Activated T-cell treated with anti-CD3 and anti-CD28 coated beads, Interleukin-2, amount 50 U/mL, for 24 hours (primary cell): Measurements from ENCODE around the gene NEFH.

ENCODE experiments used
- DNase-seq: peaks from one replicate; pipeline ENCODE4 v3.0.0-alpha.2; 2020
- H3K27ac Mint-ChIP-seq: 2 replicates; pipeline ENCODE4 v1.8.0; 2020; ENCODE audit warnings: mild to moderate bottlenecking, mixed read lengths
- H3K27me3 Mint-ChIP-seq: 2 replicates; pipeline ENCODE4 v1.8.0; 2020; ENCODE audit warnings: mixed read lengths
- H3K36me3 Mint-ChIP-seq: 2 replicates; pipeline ENCODE4 v1.8.0; 2020; ENCODE audit warnings: low read depth, mixed read lengths
- H3K4me1 Mint-ChIP-seq: 2 replicates; pipeline ENCODE4 v1.8.0; 2020; ENCODE audit warnings: low read depth, mixed read lengths
- H3K4me3 Mint-ChIP-seq: 2 replicates; pipeline ENCODE4 v1.8.0; 2020; ENCODE audit warnings: mild to moderate bottlenecking, moderate library complexity, mixed read lengths
- H3K9me3 Mint-ChIP-seq: 2 replicates; pipeline ENCODE4 v1.8.0; 2020; ENCODE audit warnings: mixed read lengths

Gene NEFH

DNA sequence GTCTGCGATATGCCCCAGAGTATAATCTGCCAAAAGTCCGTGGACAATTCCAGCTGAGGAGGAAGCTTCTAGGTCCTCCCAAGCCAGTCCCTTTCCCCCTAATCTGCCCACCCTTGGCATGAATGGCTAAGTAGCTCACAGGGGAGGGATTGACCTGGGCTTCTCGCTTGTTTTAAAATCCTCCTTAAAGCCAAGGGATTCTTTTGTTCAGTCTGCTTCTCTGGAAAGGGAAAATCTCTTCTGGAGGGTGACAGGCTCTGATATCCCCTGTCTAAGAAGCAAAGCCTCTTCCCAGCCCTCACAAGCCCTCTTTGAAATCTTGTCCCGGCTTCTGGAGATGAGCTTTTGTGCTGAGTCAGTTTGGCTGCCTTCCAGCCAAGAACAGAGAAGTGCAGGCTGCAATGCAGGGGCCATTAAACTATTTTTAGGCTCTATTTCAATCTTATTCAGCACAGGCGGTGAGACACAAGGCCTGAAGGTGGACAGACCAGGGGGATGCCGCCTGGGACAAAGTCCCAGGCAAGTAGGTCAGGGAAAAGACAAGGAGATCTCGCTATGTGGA is 23.9 kb downstream of the NEFH start:
- Mint-ChIP-seq H3K4me3 (no peak overlapping the region), H3K4me1 (no peaks in the 10 kb centered on the region), H3K36me3 (peaks cover 67% of the 10 kb centered on the region), H3K27me3 (no peaks in the 10 kb centered on the region), H3K9me3 (no peaks in the 10 kb centered on the region), H3K27ac (peak overlapping the region; percentile 16)
- DNase-seq: no peak

DNA sequence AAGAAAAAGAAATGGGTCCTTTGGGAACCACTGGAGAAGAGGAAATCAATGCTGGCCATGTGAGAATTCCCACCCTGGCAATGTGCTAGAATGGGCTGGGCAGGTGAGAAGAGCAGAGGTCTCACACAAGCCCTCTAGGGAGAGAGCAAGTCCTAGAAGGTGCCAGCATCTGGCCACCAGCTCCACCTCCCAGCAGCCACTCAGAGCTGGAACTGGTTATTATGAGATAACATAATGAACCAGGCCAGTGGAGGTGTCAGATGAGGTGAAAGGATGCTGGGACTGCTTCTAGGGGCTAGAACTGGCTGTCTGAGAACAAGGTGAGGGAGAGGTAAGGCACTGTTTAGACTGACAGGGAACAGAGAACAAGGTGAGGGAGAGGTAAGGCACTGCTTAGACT is 29.3 kb downstream of the NEFH start:
- Mint-ChIP-seq H3K4me1 (no peaks in the 10 kb centered on the region), H3K27me3 (no peaks in the 10 kb centered on the region), H3K27ac (peak overlapping the region; percentile 59), H3K4me3 (no peak overlapping the region), H3K36me3 (peaks cover 86% of the 10 kb centered on the region), H3K9me3 (no peaks in the 10 kb centered on the region)
- no peak for DNase-seq

DNA sequence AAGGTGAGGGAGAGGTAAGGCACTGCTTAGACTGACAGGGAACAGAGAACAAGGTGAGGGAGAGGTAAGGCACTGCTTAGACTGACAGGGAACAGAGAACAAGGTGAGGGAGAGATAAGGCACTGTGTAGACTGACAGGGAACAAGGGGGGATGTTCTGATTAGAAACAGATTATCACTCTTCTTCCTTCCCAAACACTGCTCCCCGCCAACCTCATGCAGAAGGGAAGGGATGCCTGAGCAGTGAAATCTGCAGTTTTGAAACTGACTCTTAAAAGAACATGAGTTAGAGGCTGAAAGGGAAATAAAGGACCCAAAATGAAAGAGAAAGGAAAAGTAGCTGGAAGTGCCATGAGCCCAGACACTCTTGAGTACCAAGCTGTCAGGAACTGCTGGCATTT is 29.8 kb downstream of the NEFH start:
- H3K27ac Mint-ChIP-seq: peak overlapping the region; percentile 80
- no peak overlapping the region for H3K4me3 Mint-ChIP-seq
- no peaks in the 10 kb centered on the region for H3K4me1 Mint-ChIP-seq
- H3K9me3 Mint-ChIP-seq: no peaks in the 10 kb centered on the region
- H3K36me3 Mint-ChIP-seq: peaks cover 88% of the 10 kb centered on the region
- H3K27me3 Mint-ChIP-seq: no peaks in the 10 kb centered on the region
- DNase-seq: no peak

DNA sequence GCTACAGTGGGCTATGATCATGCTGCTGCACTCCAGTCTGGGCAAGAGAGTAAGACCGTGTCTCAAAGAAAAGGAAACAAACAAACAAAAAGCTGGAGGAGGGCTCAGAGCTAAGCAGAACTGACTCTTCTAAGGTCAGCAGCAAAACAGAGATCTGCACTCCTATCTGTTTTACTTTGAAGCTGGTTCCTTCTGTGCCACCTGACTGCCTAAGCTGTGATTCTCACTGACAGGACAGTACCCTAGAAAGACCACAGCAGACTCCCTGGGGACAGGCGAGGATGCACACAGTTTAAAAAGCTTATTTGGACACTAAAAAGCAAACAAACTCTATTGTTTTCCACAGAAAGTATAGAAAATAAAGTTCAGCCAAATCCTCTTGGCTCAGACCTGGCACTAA is 30.5 kb downstream of the NEFH start:
- Mint-ChIP-seq H3K27ac (peak overlapping the region; percentile 80), H3K4me3 (no peak overlapping the region), H3K36me3 (peaks cover 88% of the 10 kb centered on the region), H3K4me1 (no peaks in the 10 kb centered on the region), H3K9me3 (no peaks in the 10 kb centered on the region), H3K27me3 (no peaks in the 10 kb centered on the region)
- DNase-seq: no peak

DNA sequence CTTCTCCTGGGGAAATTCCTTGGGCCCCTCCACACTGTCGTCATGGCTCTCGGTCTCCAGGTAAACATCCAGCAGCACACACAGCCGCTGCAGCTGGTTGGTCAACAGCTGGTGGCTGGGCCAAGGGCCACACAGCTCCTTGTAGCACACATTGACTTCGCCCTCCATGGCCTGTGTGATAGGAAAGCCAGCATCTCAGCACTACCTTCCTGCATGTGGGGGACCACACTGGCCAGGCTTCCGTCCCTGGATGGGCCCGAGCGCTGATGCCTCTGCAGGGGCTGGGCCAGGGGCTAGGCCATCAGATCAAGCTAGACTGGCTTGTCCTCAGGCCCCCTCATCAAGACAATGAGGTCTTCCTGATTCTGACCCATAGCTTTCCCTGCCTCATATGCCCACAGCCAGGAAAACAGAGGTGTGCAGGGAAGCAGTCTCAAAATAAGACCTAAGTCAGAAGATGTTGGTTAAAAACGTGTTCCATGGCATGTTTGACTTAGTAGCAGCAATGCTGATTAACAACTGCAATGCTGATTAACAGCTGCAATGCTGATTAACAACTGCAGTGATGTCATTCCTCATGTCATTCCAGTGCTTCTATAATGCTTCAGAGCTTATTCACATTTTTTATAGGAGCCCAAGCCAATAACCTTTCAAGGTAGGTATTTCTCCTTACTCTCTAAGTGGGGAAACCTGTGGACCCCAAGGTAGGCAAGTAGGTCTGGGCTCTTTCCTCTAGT is 31.3 kb downstream of the NEFH start:
- H3K36me3 Mint-ChIP-seq: peaks cover 88% of the 10 kb centered on the region
- H3K4me1 Mint-ChIP-seq: no peaks in the 10 kb centered on the region
- H3K27me3 Mint-ChIP-seq: no peaks in the 10 kb centered on the region
- H3K4me3 Mint-ChIP-seq: no peak overlapping the region
- H3K9me3 Mint-ChIP-seq: no peaks in the 10 kb centered on the region
- H3K27ac Mint-ChIP-seq: peak overlapping the region; percentile 80
- no peak for DNase-seq

DNA sequence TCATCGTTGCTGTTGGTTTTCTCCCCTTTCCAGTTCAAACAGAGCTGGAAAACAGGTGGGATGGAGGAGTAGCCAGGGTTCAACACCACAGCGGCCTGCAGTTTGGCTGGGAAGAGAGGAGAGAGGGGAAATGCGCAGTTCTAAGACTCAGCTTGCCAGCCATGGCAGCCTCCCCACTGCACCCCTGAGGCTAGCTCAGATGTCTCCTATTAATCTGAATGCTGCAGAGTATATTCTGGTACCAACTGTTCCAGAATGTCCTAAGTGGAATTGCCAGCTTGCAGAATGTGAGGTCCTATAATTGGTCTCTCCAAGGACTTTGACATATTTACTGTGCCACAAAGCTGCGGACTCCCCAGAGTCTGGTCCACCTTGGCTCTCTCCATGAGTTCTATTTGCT is 32.0 kb downstream of the NEFH start:
- H3K4me3 Mint-ChIP-seq: no peak overlapping the region
- DNase-seq: no peak
- H3K4me1 Mint-ChIP-seq: no peaks in the 10 kb centered on the region
- peaks cover 88% of the 10 kb centered on the region for H3K36me3 Mint-ChIP-seq
- H3K9me3 Mint-ChIP-seq: no peaks in the 10 kb centered on the region
- H3K27me3 Mint-ChIP-seq: no peaks in the 10 kb centered on the region
- H3K27ac Mint-ChIP-seq: no peak overlapping the region

DNA sequence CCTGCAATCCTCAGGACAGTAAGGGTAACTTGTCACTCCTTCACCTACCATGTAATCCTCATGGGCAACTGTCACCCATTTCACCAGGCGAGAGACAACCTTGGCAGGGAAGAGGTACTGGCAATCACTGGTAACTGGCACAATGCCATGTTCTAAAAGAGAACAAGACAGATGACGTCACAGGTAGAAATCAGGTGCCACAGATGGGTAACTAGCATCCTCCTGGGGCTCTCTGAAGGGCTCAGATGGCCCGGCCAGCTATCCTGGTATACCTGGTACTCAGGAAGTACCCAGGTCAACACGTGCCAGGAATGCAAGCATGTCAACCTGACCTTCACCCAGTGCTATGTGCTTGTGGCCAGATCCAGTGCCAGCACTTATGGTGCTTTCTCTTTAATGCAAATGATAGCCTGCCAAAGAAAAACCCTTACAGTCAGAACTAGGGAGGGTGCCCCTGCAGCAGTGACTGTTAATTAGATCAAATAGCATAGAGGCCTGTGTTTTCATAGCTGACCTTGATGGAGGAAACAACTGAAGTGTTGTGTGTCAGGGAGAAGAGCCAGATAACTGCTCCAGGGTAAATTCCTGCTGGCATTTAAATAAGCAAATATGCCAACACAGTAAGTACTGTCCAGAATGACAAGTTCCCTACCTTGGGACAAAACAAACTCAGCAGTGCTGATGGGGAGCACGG is 37.3 kb downstream of the NEFH start:
- H3K4me1 Mint-ChIP-seq: no peaks in the 10 kb centered on the region
- H3K27ac Mint-ChIP-seq: no peak overlapping the region
- H3K4me3 Mint-ChIP-seq: no peak overlapping the region
- H3K36me3 Mint-ChIP-seq: peaks cover 86% of the 10 kb centered on the region
- H3K9me3 Mint-ChIP-seq: no peaks in the 10 kb centered on the region
- DNase-seq: no peak
- H3K27me3 Mint-ChIP-seq: no peaks in the 10 kb centered on the region

DNA sequence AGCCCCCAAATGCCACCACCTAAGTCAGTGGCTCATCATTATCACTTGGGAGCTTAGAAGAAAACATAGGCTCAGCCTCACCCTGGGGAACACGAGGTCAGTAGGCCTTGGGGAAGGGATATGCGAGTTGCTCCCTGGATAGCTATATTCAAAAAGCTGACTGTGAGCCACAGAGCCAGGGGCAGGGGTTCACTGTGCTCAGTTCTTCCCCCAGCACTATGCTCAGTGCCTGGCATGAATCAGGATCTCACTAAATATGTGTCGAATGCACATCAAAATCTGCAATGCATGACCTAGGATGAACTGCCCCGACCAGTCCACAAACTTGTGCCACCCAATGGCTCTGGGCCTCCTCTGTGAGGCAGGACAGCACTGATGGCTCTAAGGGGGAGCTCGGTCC is 38.4 kb downstream of the NEFH start:
- Mint-ChIP-seq H3K4me1 (no peaks in the 10 kb centered on the region), H3K27me3 (no peaks in the 10 kb centered on the region), H3K9me3 (no peaks in the 10 kb centered on the region), H3K36me3 (peaks cover 86% of the 10 kb centered on the region), H3K4me3 (no peak overlapping the region), H3K27ac (no peak overlapping the region)
- DNase-seq: no peak

DNA sequence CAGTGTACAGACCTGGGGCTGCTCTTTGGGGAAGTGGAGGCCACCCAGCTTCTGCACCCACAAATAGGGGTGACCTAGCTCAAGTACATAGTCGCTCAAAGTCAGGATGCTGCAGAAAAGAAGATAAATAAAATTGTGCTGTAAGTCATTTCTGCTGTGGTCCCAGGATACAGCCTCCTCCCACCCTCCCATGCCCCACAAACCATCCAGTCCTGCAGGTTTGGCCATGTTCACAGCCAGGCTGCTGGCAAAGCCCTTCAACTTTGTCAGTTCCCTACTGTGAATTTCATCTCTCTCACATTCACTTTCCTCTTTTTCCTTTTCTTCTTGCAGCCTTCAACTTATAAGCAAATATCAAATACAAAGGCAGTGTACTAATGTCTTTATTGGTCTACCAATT is 40.0 kb downstream of the NEFH start:
- Mint-ChIP-seq H3K36me3 (peaks cover 95% of the 10 kb centered on the region), H3K27ac (no peak overlapping the region), H3K4me1 (no peaks in the 10 kb centered on the region), H3K4me3 (no peak overlapping the region), H3K9me3 (no peaks in the 10 kb centered on the region), H3K27me3 (no peaks in the 10 kb centered on the region)
- no peak for DNase-seq

DNA sequence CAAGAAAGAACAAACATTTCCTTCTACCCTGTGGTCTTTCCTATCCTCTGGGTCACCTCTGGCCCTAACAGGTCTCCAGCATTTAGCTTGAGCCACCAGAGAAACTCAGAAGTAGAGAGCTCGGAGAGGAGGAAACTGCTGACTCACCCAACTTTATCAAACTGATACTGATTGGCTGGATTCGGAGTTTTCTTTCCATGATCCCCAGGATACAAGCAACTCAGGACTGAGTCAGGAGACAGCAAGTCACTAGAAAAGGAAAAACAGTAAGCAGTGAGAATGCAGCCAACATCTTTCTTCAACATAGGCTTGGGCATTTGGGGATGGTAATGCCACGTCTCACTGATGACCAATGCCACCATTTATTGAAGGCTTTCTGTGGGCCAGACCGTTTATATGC is 40.8 kb downstream of the NEFH start:
- peak overlapping the region; percentile 41 for H3K27ac Mint-ChIP-seq
- H3K9me3 Mint-ChIP-seq: no peaks in the 10 kb centered on the region
- DNase-seq: no peak
- H3K27me3 Mint-ChIP-seq: no peaks in the 10 kb centered on the region
- no peaks in the 10 kb centered on the region for H3K4me1 Mint-ChIP-seq
- no peak overlapping the region for H3K4me3 Mint-ChIP-seq
- peaks cover 95% of the 10 kb centered on the region for H3K36me3 Mint-ChIP-seq

DNA sequence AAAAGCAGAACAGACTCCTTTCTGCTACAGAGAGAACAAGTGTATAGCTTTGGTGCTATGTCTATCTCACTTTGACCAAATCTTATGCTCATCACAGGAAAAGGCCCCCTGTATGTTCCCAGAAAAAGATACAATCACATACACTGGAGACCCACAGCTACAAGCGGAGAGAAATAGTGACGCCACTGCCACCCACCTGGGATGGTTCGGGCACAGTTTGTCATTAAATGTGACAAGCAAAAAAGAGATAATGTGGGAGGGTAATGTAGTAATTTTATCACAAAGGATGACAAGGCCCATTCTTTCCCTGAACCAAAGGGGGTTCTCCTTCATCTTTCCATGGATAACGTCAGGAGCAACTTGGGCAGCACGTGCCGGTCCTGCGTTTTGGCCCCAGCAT is 41.5 kb downstream of the NEFH start:
- H3K9me3 Mint-ChIP-seq: no peaks in the 10 kb centered on the region
- H3K4me3 Mint-ChIP-seq: no peak overlapping the region
- no peaks in the 10 kb centered on the region for H3K4me1 Mint-ChIP-seq
- no peak for DNase-seq
- H3K36me3 Mint-ChIP-seq: peaks cover 95% of the 10 kb centered on the region
- H3K27me3 Mint-ChIP-seq: no peaks in the 10 kb centered on the region
- H3K27ac Mint-ChIP-seq: peak overlapping the region; percentile 1

DNA sequence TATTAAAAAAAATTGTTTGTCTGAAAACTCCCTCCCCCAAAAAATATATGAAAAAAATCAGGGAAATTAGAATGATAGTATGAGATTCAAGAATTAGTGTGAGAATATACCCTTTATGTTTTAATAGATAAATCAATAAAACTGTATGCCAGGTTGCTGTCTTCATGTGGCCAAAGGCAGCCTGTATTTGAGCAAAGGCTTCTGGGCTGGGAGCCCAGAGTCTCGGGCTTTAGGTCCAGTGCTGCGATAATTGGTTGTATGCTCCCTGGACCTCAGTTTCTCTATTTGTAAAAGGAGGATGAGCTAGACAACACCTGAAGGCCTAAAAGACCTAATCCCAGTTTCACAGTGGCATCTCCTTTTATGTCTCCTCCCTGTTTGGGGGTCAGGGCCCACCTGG is 43.7 kb downstream of the NEFH start:
- no peaks in the 10 kb centered on the region for H3K4me1 Mint-ChIP-seq
- no peaks in the 10 kb centered on the region for H3K9me3 Mint-ChIP-seq
- peaks cover 95% of the 10 kb centered on the region for H3K36me3 Mint-ChIP-seq
- H3K27ac Mint-ChIP-seq: no peak overlapping the region
- no peak overlapping the region for H3K4me3 Mint-ChIP-seq
- no peak for DNase-seq
- no peaks in the 10 kb centered on the region for H3K27me3 Mint-ChIP-seq

DNA sequence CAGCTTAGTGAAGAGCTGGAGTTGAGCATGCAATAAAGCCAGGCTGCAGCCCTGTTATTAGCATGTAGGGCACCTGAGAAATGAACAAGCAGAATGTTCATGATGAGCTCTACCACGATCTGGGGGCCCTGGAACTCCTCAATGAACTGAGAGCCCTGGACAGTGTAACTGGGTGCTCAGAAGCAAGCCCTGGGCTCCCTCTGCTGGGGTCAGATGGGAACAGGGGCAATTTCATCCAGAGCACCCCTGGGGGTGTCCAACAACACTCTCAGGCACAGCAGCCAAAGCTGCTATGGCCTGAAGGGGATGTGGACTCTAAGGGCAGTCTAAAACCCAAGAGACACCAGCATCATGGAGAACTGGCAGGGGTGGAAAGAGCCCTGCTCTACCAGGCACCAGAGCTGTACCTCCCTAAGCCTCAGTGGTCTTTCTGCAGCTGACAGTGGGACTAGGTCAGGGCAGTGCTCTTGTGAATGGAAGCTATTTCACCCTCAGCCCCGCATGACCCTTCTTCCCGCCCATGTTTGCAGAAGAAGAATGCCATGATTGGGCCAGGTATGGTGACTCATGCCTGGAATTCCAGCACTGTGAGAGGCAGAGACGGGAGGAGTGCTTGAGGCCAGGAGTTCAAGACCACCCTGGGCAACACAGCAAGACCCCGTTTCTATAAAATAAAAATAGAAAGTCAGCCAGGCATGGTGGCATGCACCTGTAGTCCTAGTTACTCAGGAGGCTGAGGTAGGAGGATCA is 44.6 kb downstream of the NEFH start:
- DNase-seq: peak; percentile 41
- Mint-ChIP-seq H3K4me3 (no peak overlapping the region), H3K36me3 (peaks cover 96% of the 10 kb centered on the region), H3K4me1 (no peaks in the 10 kb centered on the region), H3K9me3 (no peaks in the 10 kb centered on the region), H3K27ac (peak overlapping the region; percentile 18), H3K27me3 (no peaks in the 10 kb centered on the region)

DNA sequence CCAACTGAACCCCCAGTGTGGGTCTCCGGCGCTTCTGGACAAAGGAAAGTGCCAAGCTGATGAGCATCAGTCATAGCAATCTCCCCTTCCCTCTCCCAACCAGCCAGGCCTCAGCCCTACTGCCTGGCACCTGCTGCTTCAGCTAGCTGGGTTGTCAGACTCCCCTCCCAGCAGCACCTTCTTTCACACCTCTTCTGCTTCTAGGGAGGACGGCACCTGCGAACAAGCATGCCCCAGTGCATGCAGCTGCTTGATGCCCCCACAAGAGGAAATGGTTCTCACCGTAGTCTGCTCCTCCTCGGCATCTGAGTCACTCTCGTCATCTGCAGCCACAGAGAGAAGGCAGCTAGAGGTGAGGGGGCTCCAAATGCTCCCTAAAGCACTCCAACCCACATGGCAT is 48.1 kb downstream of the NEFH start:
- no peaks in the 10 kb centered on the region for H3K9me3 Mint-ChIP-seq
- H3K27me3 Mint-ChIP-seq: no peaks in the 10 kb centered on the region
- no peak overlapping the region for H3K27ac Mint-ChIP-seq
- no peak for DNase-seq
- no peak overlapping the region for H3K4me3 Mint-ChIP-seq
- H3K36me3 Mint-ChIP-seq: peaks cover 94% of the 10 kb centered on the region
- no peaks in the 10 kb centered on the region for H3K4me1 Mint-ChIP-seq

DNA sequence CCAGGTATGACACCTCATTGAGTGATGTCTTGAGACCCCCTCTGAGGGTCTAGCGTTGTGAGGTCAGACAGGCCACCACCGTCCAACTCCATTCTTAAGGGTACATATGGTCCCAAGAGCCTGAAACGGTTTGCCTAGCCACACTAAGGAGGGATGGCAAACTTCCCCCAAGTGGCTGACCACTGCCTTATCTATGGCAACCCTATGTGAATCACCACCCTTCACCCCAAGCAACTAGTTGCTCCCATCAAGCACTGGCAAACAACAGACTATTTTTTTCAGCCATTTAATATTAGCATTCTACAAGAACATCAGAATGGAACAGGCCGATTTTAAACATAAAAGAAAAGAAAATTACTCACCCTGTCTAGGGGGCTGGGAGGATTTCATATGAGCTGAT is 50.7 kb downstream of the NEFH start:
- H3K36me3 Mint-ChIP-seq: peaks cover 94% of the 10 kb centered on the region
- no peaks in the 10 kb centered on the region for H3K9me3 Mint-ChIP-seq
- no peak overlapping the region for H3K27ac Mint-ChIP-seq
- no peaks in the 10 kb centered on the region for H3K4me1 Mint-ChIP-seq
- no peak overlapping the region for H3K4me3 Mint-ChIP-seq
- DNase-seq: no peak
- H3K27me3 Mint-ChIP-seq: no peaks in the 10 kb centered on the region
